Measurements from ENCODE around the gene ENTPD6.

Gene ENTPD6

GRCh38 chr20:25216199-25216945 lies 20.9 kb downstream of the ENTPD6 start:
- no peak for DNase-seq
- Histone ChIP-seq H3K23ac (ENCODE audit: low read length in 2 of 2) (no peak overlapping the region), H2BK5ac (ENCODE audit: low read depth, low read length, poor library complexity, severe bottlenecking) (no peak overlapping the region), H3K18ac (ENCODE audit: low read depth in 1 of 2, low read length in 2 of 2) (no peak overlapping the region), H4K91ac (ENCODE audit: low read length) (no peak overlapping the region), H3K79me1 (replicated peaks; ENCODE audit: low read length, poor library complexity, severe bottlenecking) (peaks cover 14% of the 10 kb centered on the region), H3K4me1 (ENCODE audit: control insufficient read depth, insufficient read depth, low read depth, low read length) (peaks cover 27% of the 10 kb centered on the region), H2BK12ac (ENCODE audit: low read length in 2 of 2) (no peak overlapping the region), H3K9me3 (ENCODE audit: control insufficient read depth, low read length) (no peaks in the 10 kb centered on the region), H3K4me2 (ENCODE audit: low read length, poor library complexity, severe bottlenecking) (no peak overlapping the region), H3K36me3 (ENCODE audit: control insufficient read depth in 1 of 2, insufficient read depth in 2 of 2, low read depth in 1 of 2, low read length in 2 of 2) (peaks cover 79 to 84% of the 10 kb centered on the region in 2 experiments), H3K4me3 (ENCODE audit: insufficient read depth in 1 of 2, low read depth in 1 of 2, low read length in 2 of 2) (no peak overlapping the region), H2AK5ac (ENCODE audit: low read length, severe bottlenecking) (no peak overlapping the region), H2BK15ac (ENCODE audit: low read depth, poor library complexity, severe bottlenecking) (no peak overlapping the region), H4K8ac (ENCODE audit: low read length) (no peak overlapping the region), H3K9ac (ENCODE audit: low read length) (no peak overlapping the region), H2BK120ac (ENCODE audit: low read depth, low read length) (no peak overlapping the region), H3K27me3 (ENCODE audit: control insufficient read depth in 1 of 2, insufficient read depth in 1 of 2, low read length in 2 of 2) (no peaks in the 10 kb centered on the region), H3K4ac (ENCODE audit: low read depth in 1 of 2, low read length in 2 of 2) (no peak overlapping the region), H3K27ac (ENCODE audit: low read length, poor library complexity, severe bottlenecking) (no peak overlapping the region), H2AFZ (ENCODE audit: low read depth, low read length) (no peak overlapping the region), H3K14ac (ENCODE audit: low read length in 2 of 2) (no peak overlapping the region)
- WGBS, result 94% methylated on average over 15 of the region's 16 CpGs

- Histone ChIP-seq H3K18ac (ENCODE audit: low read depth in 1 of 2, low read length in 2 of 2) (no peak overlapping the region), H3K4me2 (ENCODE audit: low read length, poor library complexity, severe bottlenecking) (no peak overlapping the region), H3K79me1 (replicated peaks; ENCODE audit: low read length, poor library complexity, severe bottlenecking) (peaks cover 8% of the 10 kb centered on the region), H2BK12ac (ENCODE audit: low read length in 2 of 2) (no peak overlapping the region), H2AK5ac (ENCODE audit: low read length, severe bottlenecking) (no peak overlapping the region), H2BK15ac (ENCODE audit: low read depth, poor library complexity, severe bottlenecking) (no peak overlapping the region), H4K8ac (ENCODE audit: low read length) (no peak overlapping the region), H3K36me3 (ENCODE audit: control insufficient read depth in 1 of 2, insufficient read depth in 2 of 2, low read depth in 1 of 2, low read length in 2 of 2) (peaks cover 74 to 79% of the 10 kb centered on the region in 2 experiments), H3K14ac (ENCODE audit: low read length in 2 of 2) (no peak overlapping the region), H2BK120ac (ENCODE audit: low read depth, low read length) (no peak overlapping the region), H3K23ac (ENCODE audit: low read length in 2 of 2) (no peak overlapping the region), H2BK5ac (ENCODE audit: low read depth, low read length, poor library complexity, severe bottlenecking) (no peak overlapping the region), H3K4me1 (ENCODE audit: control insufficient read depth, insufficient read depth, low read depth, low read length) (peaks cover 38% of the 10 kb centered on the region), H3K4ac (ENCODE audit: low read depth in 1 of 2, low read length in 2 of 2) (no peak overlapping the region), H3K27ac (ENCODE audit: low read length, poor library complexity, severe bottlenecking) (no peak overlapping the region), H3K9me3 (ENCODE audit: control insufficient read depth, low read length) (no peaks in the 10 kb centered on the region), H3K27me3 (ENCODE audit: control insufficient read depth in 1 of 2, insufficient read depth in 1 of 2, low read length in 2 of 2) (no peaks in the 10 kb centered on the region), H4K91ac (ENCODE audit: low read length) (no peak overlapping the region), H3K9ac (ENCODE audit: low read length) (no peak overlapping the region), H3K4me3 (ENCODE audit: insufficient read depth in 1 of 2, low read depth in 1 of 2, low read length in 2 of 2) (no peak overlapping the region), H2AFZ (ENCODE audit: low read depth, low read length) (no peak overlapping the region)
- 96% methylated on average over 21 of the region's 21 CpGs for WGBS
- no peak for DNase-seq
Measured at GRCh38 chr20:25217161-25218108, 21.9 kb downstream of the ENTPD6 start.

GRCh38 chr20:25218109-25218486 lies 22.6 kb downstream of the ENTPD6 start:
- Histone ChIP-seq H2AFZ (ENCODE audit: low read depth, low read length) (no peak overlapping the region), H3K14ac (ENCODE audit: low read length in 2 of 2) (no peak overlapping the region), H2BK120ac (ENCODE audit: low read depth, low read length) (no peak overlapping the region), H3K4ac (ENCODE audit: low read depth in 1 of 2, low read length in 2 of 2) (no peak overlapping the region), H3K79me1 (replicated peaks; ENCODE audit: low read length, poor library complexity, severe bottlenecking) (peaks cover 4% of the 10 kb centered on the region), H3K9me3 (ENCODE audit: control insufficient read depth, low read length) (no peaks in the 10 kb centered on the region), H3K4me2 (ENCODE audit: low read length, poor library complexity, severe bottlenecking) (no peak overlapping the region), H2BK15ac (ENCODE audit: low read depth, poor library complexity, severe bottlenecking) (no peak overlapping the region), H4K8ac (ENCODE audit: low read length) (no peak overlapping the region), H3K4me1 (ENCODE audit: control insufficient read depth, insufficient read depth, low read depth, low read length) (peaks cover 44% of the 10 kb centered on the region), H3K4me3 (ENCODE audit: insufficient read depth in 1 of 2, low read depth in 1 of 2, low read length in 2 of 2) (no peak overlapping the region), H2BK5ac (ENCODE audit: low read depth, low read length, poor library complexity, severe bottlenecking) (no peak overlapping the region), H2BK12ac (ENCODE audit: low read length in 2 of 2) (no peak overlapping the region), H4K91ac (ENCODE audit: low read length) (no peak overlapping the region), H3K18ac (ENCODE audit: low read depth in 1 of 2, low read length in 2 of 2) (no peak overlapping the region), H3K27me3 (ENCODE audit: control insufficient read depth in 1 of 2, insufficient read depth in 1 of 2, low read length in 2 of 2) (no peaks in the 10 kb centered on the region), H3K23ac (ENCODE audit: low read length in 2 of 2) (no peak overlapping the region), H3K36me3 (ENCODE audit: control insufficient read depth in 1 of 2, insufficient read depth in 2 of 2, low read depth in 1 of 2, low read length in 2 of 2) (peaks cover 71 to 76% of the 10 kb centered on the region in 2 experiments), H3K9ac (ENCODE audit: low read length) (no peak overlapping the region), H2AK5ac (ENCODE audit: low read length, severe bottlenecking) (no peak overlapping the region), H3K27ac (ENCODE audit: low read length, poor library complexity, severe bottlenecking) (no peak overlapping the region)
- WGBS, result 96% methylated on average over 8 of the region's 8 CpGs
- no peak for DNase-seq

DNA sequence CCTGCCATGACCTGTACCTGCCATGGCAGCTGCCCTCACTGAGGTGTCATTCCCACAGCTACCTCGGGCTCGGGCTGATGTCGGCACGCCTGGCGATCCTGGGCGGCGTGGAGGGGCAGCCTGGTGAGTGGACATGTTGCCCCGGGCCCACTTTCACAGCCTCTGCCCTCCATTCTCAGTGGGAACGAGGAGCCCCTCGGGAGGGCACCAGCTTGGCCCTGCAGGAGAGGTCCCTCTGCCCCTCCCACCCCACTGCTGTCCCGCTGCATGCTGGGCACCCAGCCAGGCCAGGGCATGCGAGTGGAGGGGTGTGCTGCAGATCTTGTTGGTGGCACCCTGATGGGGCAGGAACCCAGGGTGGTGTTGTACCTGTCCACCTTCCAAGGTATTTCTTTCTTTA lies 23.0 kb downstream of the ENTPD6 start:
- no peak overlapping the region for H2BK15ac ChIP-seq (ENCODE audit: low read depth, poor library complexity, severe bottlenecking)
- H2AK5ac ChIP-seq (ENCODE audit: low read length, severe bottlenecking), result no peak overlapping the region
- H2BK5ac ChIP-seq (ENCODE audit: low read depth, low read length, poor library complexity, severe bottlenecking), result no peak overlapping the region
- H4K8ac ChIP-seq (ENCODE audit: low read length), result no peak overlapping the region
- no peak overlapping the region for H3K18ac ChIP-seq (ENCODE audit: low read depth in 1 of 2, low read length in 2 of 2)
- no peaks in the 10 kb centered on the region for H3K9me3 ChIP-seq (ENCODE audit: control insufficient read depth, low read length)
- H3K23ac ChIP-seq (ENCODE audit: low read length in 2 of 2), result no peak overlapping the region
- peaks cover 2% of the 10 kb centered on the region for H3K79me1 ChIP-seq (replicated peaks; ENCODE audit: low read length, poor library complexity, severe bottlenecking)
- H2BK12ac ChIP-seq (ENCODE audit: low read length in 2 of 2), result no peak overlapping the region
- H2BK120ac ChIP-seq (ENCODE audit: low read depth, low read length), result no peak overlapping the region
- H4K91ac ChIP-seq (ENCODE audit: low read length), result no peak overlapping the region
- peaks cover 67 to 72% of the 10 kb centered on the region in 2 experiments for H3K36me3 ChIP-seq (ENCODE audit: control insufficient read depth in 1 of 2, insufficient read depth in 2 of 2, low read depth in 1 of 2, low read length in 2 of 2)
- no peak overlapping the region for H3K27ac ChIP-seq (ENCODE audit: low read length, poor library complexity, severe bottlenecking)
- no peak overlapping the region for H3K4me2 ChIP-seq (ENCODE audit: low read length, poor library complexity, severe bottlenecking)
- H3K4ac ChIP-seq (ENCODE audit: low read depth in 1 of 2, low read length in 2 of 2), result no peak overlapping the region
- H3K4me1 ChIP-seq (ENCODE audit: control insufficient read depth, insufficient read depth, low read depth, low read length), result peaks cover 48% of the 10 kb centered on the region
- no peaks in the 10 kb centered on the region for H3K27me3 ChIP-seq (ENCODE audit: control insufficient read depth in 1 of 2, insufficient read depth in 1 of 2, low read length in 2 of 2)
- H3K9ac ChIP-seq (ENCODE audit: low read length), result no peak overlapping the region
- 92% methylated on average over 10 of the region's 12 CpGs for WGBS
- H3K4me3 ChIP-seq (ENCODE audit: insufficient read depth in 1 of 2, low read depth in 1 of 2, low read length in 2 of 2), result no peak overlapping the region
- no peak for DNase-seq
- H2AFZ ChIP-seq (ENCODE audit: low read depth, low read length), result no peak overlapping the region
- H3K14ac ChIP-seq (ENCODE audit: low read length in 2 of 2), result no peak overlapping the region
